ENCODE results near the gene PRKCA. TPM values are rescaled to one million over a fixed set of nuclear protein-coding genes. Genes with fewer than 3 reads are reported as not detected.
"Not testable (repeated sequence)": the region's sequence is repeated elsewhere in the genome, so short reads cannot be mapped to it uniquely, and the experiment has no call there.

The PRKCA gene
- total and polyA plus RNA-seq, 10 of the 15 experiments (the other 5 are each of a cell fraction or from before 2014, with no cell fraction given): 0.11 to 14.6 (median 0.72) TPM

- no peak for TF ChIP-seq STAT1 (conservative IDR thresholded peaks at IDR 0.05)
Measured at GRCh38 chr17:66487981-66488468, 185.6 kb downstream of the PRKCA start (continued).

GRCh38 chr17:66488864-66489263 is 186.5 kb downstream of the PRKCA start:
- no peak for DNase-seq (ENCODE audit: low read depth, low spot score)
- H2AFZ ChIP-seq (ENCODE audit: control insufficient read depth, low read depth, low read length): no peak overlapping the region
- ATAC-seq: no peak
- H4K20me1 ChIP-seq (ENCODE audit: control insufficient read depth, insufficient read depth): no peaks in the 10 kb centered on the region
- H3K9me3 ChIP-seq (replicated peaks; ENCODE audit: control insufficient read depth, insufficient read depth, low read length): no peaks in the 10 kb centered on the region
- H3K27ac ChIP-seq (ENCODE audit: control insufficient read depth, insufficient read depth): no peak overlapping the region
- intact Hi-C loops (cut with micrococcal nuclease; ENCODE audit: unreplicated experiment) (no loop called here), in situ Hi-C loops (cut with MboI) (no loop called here)
- CTCF ChIA-PET: no interaction called here
- BruUV-seq (replicated peaks): no TSS peak
- no peak for FAIRE-seq
- TF ChIP-seq RAD51 (IDR thresholded peaks at IDR 0.05): peak; percentile 42; the same call in 1 of the 2 replicates
- TF ChIP-seq MEF2B (IDR thresholded peaks at IDR 0.05; ENCODE audit: partially characterized antibody, poor library complexity, severe bottlenecking): no peak
- H3K4me2 ChIP-seq (ENCODE audit: control insufficient read depth, insufficient read depth): no peak overlapping the region
- 7% methylated on average over 4 of the region's 4 CpGs for WGBS (ENCODE audit: insufficient coverage, insufficient replicate concordance, low lambda C conversion rate, missing lambda C conversion rate)
- H3K9ac ChIP-seq (ENCODE audit: control insufficient read depth, insufficient read depth, low read length): no peak overlapping the region
- H3K4me3 ChIP-seq: no peak overlapping the region
- SMC1A ChIA-PET (ENCODE audit: uncharacterized antibody, unreplicated experiment): interaction anchor here (1.4 kb wide), 1 partner anchor 53 kb away, joined by 3 read pairs; no protein-coding TSS in a partner anchor
- H3K36me3 ChIP-seq (ENCODE audit: control insufficient read depth in 2 of 2, insufficient read depth in 2 of 2, low read length in 1 of 2): no peaks in the 10 kb centered on the region
- H3K27me3 ChIP-seq (replicated peaks in 1 of 2; ENCODE audit: control insufficient read depth in 2 of 2, insufficient read depth in 2 of 2, low read length in 1 of 2): no peaks in the 10 kb centered on the region
- RAD21 ChIA-PET (ENCODE audit: unreplicated experiment): interaction anchor here (0.6 kb wide), 1 partner anchor 228 kb away, joined by 5 read pairs; no protein-coding TSS in a partner anchor
- H3K79me2 ChIP-seq (ENCODE audit: control insufficient read depth, insufficient read depth, low read length): no peaks in the 10 kb centered on the region
- POLR2A ChIA-PET: interaction anchor here (0.6 kb wide), 1 partner anchor 20 kb away, joined by 3 read pairs; no protein-coding TSS in a partner anchor
- H3K4me1 ChIP-seq (ENCODE audit: control insufficient read depth, insufficient read depth, low read length): no peaks in the 10 kb centered on the region

GRCh38 chr17:66489576-66489975 is 187.2 kb downstream of the PRKCA start:
- intact Hi-C loops (cut with micrococcal nuclease; ENCODE audit: unreplicated experiment); BruUV-seq (replicated peaks); in situ Hi-C loops (cut with MboI); H3K27me3 ChIP-seq (replicated peaks in 1 of 2; ENCODE audit: control insufficient read depth in 2 of 2, insufficient read depth in 2 of 2, low read length in 1 of 2); H3K4me3 ChIP-seq; H3K27ac ChIP-seq (ENCODE audit: control insufficient read depth, insufficient read depth); H3K4me1 ChIP-seq (ENCODE audit: control insufficient read depth, insufficient read depth, low read length); RAD21 ChIA-PET (ENCODE audit: unreplicated experiment); H3K9ac ChIP-seq (ENCODE audit: control insufficient read depth, insufficient read depth, low read length); POLR2A ChIA-PET; H3K4me2 ChIP-seq (ENCODE audit: control insufficient read depth, insufficient read depth); CTCF ChIA-PET; DNase-seq (ENCODE audit: low read depth, low spot score); H3K36me3 ChIP-seq (ENCODE audit: control insufficient read depth in 2 of 2, insufficient read depth in 2 of 2, low read length in 1 of 2); H4K20me1 ChIP-seq (ENCODE audit: control insufficient read depth, insufficient read depth); H3K79me2 ChIP-seq (ENCODE audit: control insufficient read depth, insufficient read depth, low read length); ATAC-seq; H3K9me3 ChIP-seq (replicated peaks; ENCODE audit: control insufficient read depth, insufficient read depth, low read length); H2AFZ ChIP-seq (ENCODE audit: control insufficient read depth, low read depth, low read length); FAIRE-seq: not testable (repeated sequence)
- SMC1A ChIA-PET (ENCODE audit: uncharacterized antibody, unreplicated experiment): interaction anchor here (0.7 kb wide), 1 partner anchor 513 kb away, joined by 3 read pairs; no protein-coding TSS in a partner anchor
- 17% methylated on average over 3 of the region's 3 CpGs for WGBS (ENCODE audit: insufficient coverage, insufficient replicate concordance, low lambda C conversion rate, missing lambda C conversion rate)

Data from GM12878 (cell line).